ENCODE measurements around the gene C2orf78.

Gene C2orf78

GRCh38 chr2:73841912-73842738 lies 58.1 kb downstream of the C2orf78 start:
- DNase-seq = no peak

- DNase-seq = no peak
Measured at GRCh38 chr2:73842739-73843019, 58.7 kb downstream of the C2orf78 start.

- DNase-seq = no peak
Measured at GRCh38 chr2:73844087-73844486, 60.1 kb downstream of the C2orf78 start.

- DNase-seq = no peak
Measured at GRCh38 chr2:73850009-73850408, 66.0 kb downstream of the C2orf78 start.

GRCh38 chr2:73851274-73851673 lies 67.3 kb downstream of the C2orf78 start:
- no peak for DNase-seq

GRCh38 chr2:73852020-73852419 lies 68.0 kb downstream of the C2orf78 start:
- no peak for DNase-seq

GRCh38 chr2:73855526-73855925 lies 71.5 kb downstream of the C2orf78 start:
- no peak for DNase-seq

GRCh38 chr2:73856214-73856613 lies 72.2 kb downstream of the C2orf78 start:
- no peak for DNase-seq

GRCh38 chr2:73859721-73860586 lies 76.0 kb downstream of the C2orf78 start:
- peak; percentile 18 for DNase-seq

GRCh38 chr2:73862987-73863386 lies 79.0 kb downstream of the C2orf78 start:
- DNase-seq = no peak

Data from stimulated activated naive CD4-positive, alpha-beta T cell treated with Interleukin-2 at 50 U/mL for 16 hours (primary cell).